K562 (cell line): ENCODE data around the gene KATNAL2. TPM values are rescaled to one million over a fixed set of nuclear protein-coding genes. Genes with fewer than 3 reads are reported as not detected.

Experiments
- BCLAF1 ChIP-seq, 2 experiments: fragments of 450-650 bp in 1 of 2; IDR thresholded peaks; 2 replicates each; pipeline ENCODE4 v1.6.1; 2011 to 2017; ENCODE audit warnings: low read depth in 2 of 2, antibody characterized with exemption in 1 of 2, borderline replicate concordance in 1 of 2, low read length in 1 of 2, mild to moderate bottlenecking in 1 of 2, mixed read lengths in 1 of 2; ENCODE audit not compliant: control insufficient read depth in 1 of 2
- EZH2 ChIP-seq: IDR thresholded peaks from 2 replicates; pipeline ENCODE4 v1.6.1; 2012; ENCODE audit warnings: low read depth, mild to moderate bottlenecking, inconsistent platforms, low read length, borderline replicate concordance
- FOXA3 ChIP-seq, 2 experiments: fragments of 450-650 bp in 1 of 2; sonication (generic) in 1 of 2; formaldehyde crosslinking; IDR thresholded peaks in 1 of 2; conservative IDR thresholded peaks in 1 of 2; 2 replicates each; pipeline versions ENCODE4 v1.4.0 to v1.8.0; 2020 to 2022; ENCODE audit warnings: mild to moderate bottlenecking in 2 of 2, missing genetic modification reagents in 1 of 2
- KDM4B ChIP-seq, 2 experiments: fragments of 450-650 bp in 1 of 2; sonication (generic) in 1 of 2; IDR thresholded peaks; 2 replicates each; pipeline ENCODE4 v1.6.1; 2016 to 2017; ENCODE audit warnings: borderline replicate concordance in 2 of 2, antibody characterized with exemption in 1 of 2, low read depth in 1 of 2, mild to moderate bottlenecking in 1 of 2
- KHSRP ChIP-seq: fragments of 450-650 bp; IDR thresholded peaks from 2 replicates; pipeline ENCODE4 v1.6.1; 2017
- RBM39 ChIP-seq: fragments of 200-400 bp; formaldehyde crosslinking; optimal IDR thresholded peaks from 2 replicates; pipeline ENCODE3; 2018; ENCODE audit warnings: low read depth, low read length
- RCOR1 ChIP-seq, 2 experiments: IDR thresholded peaks; 2 replicates each; pipeline ENCODE4 v1.6.1; 2012; ENCODE audit warnings: low read depth in 2 of 2, low read length in 2 of 2, borderline replicate concordance in 1 of 2, improper control_type of control experiment in 1 of 2
- TBL1XR1 ChIP-seq, 2 experiments: IDR thresholded peaks; 2 replicates each; pipeline ENCODE4 v1.6.1; 2012; ENCODE audit warnings: improper control_type of control experiment in 2 of 2, low read length in 2 of 2, mild to moderate bottlenecking in 1 of 2
- U2AF1 ChIP-seq: fragments of 200-400 bp; formaldehyde crosslinking; optimal IDR thresholded peaks from 2 replicates; pipeline ENCODE3; 2017; ENCODE audit warnings: mild to moderate bottlenecking, low read depth, low read length, moderate library complexity
- ZBTB12 ChIP-seq: fragments of 250-450 bp; sonication (Bioruptor Pico); IDR thresholded peaks from 2 replicates; pipeline ENCODE4 v1.4.0; 2020
- polyA plus RNA-seq, 8 experiments: library from polyadenylated mRNA; depleted of rRNA in 4 of 8; stranded (reverse) in 5 of 8; unstranded in 3 of 8; fragments of >200 nt; fragmentation: Nextera tagmentation in 2 of 8; fragmentation: Illumina TruSeq in 1 of 8; extraction: Ambion mirVana in 2 of 8; extraction: Trizol in 1 of 8; gene quantifications; 2 replicates each; pipeline versions ENCODE4 v1.2.1 to v1.2.3, GENCODE V29; 2011 to 2014; ENCODE audit warnings: inconsistent platforms in 1 of 8, missing spikeins in 1 of 8
- total RNA-seq, 7 experiments: library from RNA; depleted of rRNA in 6 of 7; stranded (reverse); fragments of >200 nt in 6 of 7; fragmentation: Illumina TruSeq in 2 of 7; extraction: Trizol in 2 of 7; gene quantifications; 2 replicates each; pipeline versions ENCODE4 v1.2.1 to v1.2.3, GENCODE V29; 2011 to 2021; ENCODE audit warnings: low replicate concordance in 1 of 7
- TF ChIP-seq, protein P1 (sequence below), 2 experiments: IDR thresholded peaks; 2 replicates each; pipeline ENCODE4 v1.6.1; 2011; ENCODE audit warnings: borderline replicate concordance in 1 of 2, control low read depth in 1 of 2, low read depth in 1 of 2, low read length in 1 of 2, mild to moderate bottlenecking in 1 of 2, mixed read lengths in 1 of 2, moderate library complexity in 1 of 2; ENCODE audit not compliant: insufficient read depth in 1 of 2, insufficient read length in 1 of 2, poor library complexity in 1 of 2, severe bottlenecking in 1 of 2; ENCODE audit errors: extremely low read depth in 1 of 2
- TF ChIP-seq, protein P2 (sequence below): fragments of 200-800 bp; sonication (Bioruptor generic); IDR thresholded peaks from 2 replicates; pipeline ENCODE4 v1.6.1; 2017; ENCODE audit warnings: missing genetic modification characterization, missing compliant biosample characterization
- TF ChIP-seq, protein P3 (sequence below): sonication (generic); formaldehyde crosslinking; IDR thresholded peaks from 2 replicates; pipeline ENCODE4 v1.8.0; 2022; ENCODE audit warnings: mild to moderate bottlenecking, missing genetic modification reagents
- TF ChIP-seq, protein P4 (sequence below): fragments of 450-650 bp; IDR thresholded peaks from 2 replicates; pipeline ENCODE4 v1.6.1; 2017; ENCODE audit warnings: antibody characterized with exemption

KATNAL2 gene
- total and polyA plus RNA-seq, 9 of the 15 experiments (the other 6 are each of a cell fraction or from before 2014, with no cell fraction given), result 0.08 to 1.2 (median 0.48) TPM

DNA sequence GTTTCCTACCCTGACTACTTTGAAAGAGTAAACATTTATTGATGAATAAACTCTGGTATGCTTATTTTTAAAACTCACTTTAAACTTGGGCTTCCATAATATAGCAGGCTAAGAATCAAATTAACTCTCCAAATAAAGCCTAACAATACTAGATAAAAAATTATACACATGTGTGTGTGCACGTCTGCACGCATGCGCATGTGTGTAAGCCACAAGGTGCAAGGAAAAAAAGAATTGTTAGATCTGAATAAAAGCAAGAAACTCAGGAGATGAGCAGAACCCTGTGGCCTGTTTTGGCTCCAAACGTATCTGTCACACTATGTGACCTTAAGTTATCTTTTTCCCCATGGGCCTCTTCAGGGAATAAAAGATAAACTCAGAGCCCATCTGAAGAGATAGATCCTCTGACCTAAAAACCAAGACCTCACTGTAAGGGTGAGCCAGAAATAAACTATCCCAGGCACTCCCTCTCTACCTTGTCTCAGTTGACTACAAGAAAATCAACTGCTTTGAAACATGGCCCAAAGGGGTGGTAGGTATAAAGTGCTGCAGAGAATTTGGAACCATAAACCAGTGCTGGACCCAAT is 226.6 kb downstream of the KATNAL2 start (continued):
- no peak for TF ChIP-seq BCLAF1 (IDR thresholded peaks at IDR 0.05; ENCODE audit: borderline replicate concordance in 1 of 2, control insufficient read depth in 1 of 2, low read depth in 2 of 2, low read length in 1 of 2)
- TF ChIP-seq, protein P1, sequence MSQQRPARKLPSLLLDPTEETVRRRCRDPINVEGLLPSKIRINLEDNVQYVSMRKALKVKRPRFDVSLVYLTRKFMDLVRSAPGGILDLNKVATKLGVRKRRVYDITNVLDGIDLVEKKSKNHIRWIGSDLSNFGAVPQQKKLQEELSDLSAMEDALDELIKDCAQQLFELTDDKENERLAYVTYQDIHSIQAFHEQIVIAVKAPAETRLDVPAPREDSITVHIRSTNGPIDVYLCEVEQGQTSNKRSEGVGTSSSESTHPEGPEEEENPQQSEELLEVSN (IDR thresholded peaks at IDR 0.05; ENCODE audit: borderline replicate concordance in 1 of 2, extremely low read depth in 1 of 2, insufficient read depth in 1 of 2, insufficient read length in 1 of 2, low read depth in 1 of 2, low read length in 1 of 2, poor library complexity in 1 of 2, severe bottlenecking in 1 of 2), result no peak
- TF ChIP-seq TBL1XR1 (IDR thresholded peaks at IDR 0.05; ENCODE audit: low read length in 2 of 2), result peak in 1 of 2 experiments; percentile 8; a peak in 1 of 4 replicates
- TF ChIP-seq KHSRP, result no peak
- TF ChIP-seq, protein P2, sequence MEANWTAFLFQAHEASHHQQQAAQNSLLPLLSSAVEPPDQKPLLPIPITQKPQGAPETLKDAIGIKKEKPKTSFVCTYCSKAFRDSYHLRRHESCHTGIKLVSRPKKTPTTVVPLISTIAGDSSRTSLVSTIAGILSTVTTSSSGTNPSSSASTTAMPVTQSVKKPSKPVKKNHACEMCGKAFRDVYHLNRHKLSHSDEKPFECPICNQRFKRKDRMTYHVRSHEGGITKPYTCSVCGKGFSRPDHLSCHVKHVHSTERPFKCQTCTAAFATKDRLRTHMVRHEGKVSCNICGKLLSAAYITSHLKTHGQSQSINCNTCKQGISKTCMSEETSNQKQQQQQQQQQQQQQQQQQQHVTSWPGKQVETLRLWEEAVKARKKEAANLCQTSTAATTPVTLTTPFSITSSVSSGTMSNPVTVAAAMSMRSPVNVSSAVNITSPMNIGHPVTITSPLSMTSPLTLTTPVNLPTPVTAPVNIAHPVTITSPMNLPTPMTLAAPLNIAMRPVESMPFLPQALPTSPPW (CRISPR knock-in tag), result no peak
- TF ChIP-seq ZBTB12 (CRISPR knock-in tag), result no peak
- TF ChIP-seq EZH2, result no peak
- no peak for TF ChIP-seq FOXA3 (CRISPR knock-in tag; conservative IDR thresholded peaks at IDR 0.05 in 1 of 2, IDR thresholded peaks at IDR 0.05 in 1 of 2)
- TF ChIP-seq RBM39, result no peak
- TF ChIP-seq KDM4B (IDR thresholded peaks at IDR 0.05; ENCODE audit: borderline replicate concordance in 2 of 2, low read depth in 1 of 2), result no peak
- no peak for TF ChIP-seq U2AF1
- 0 out of 4 replicates have a peak, but pooled peaks of 1 of the 2 experiments have one; percentile 17 for TF ChIP-seq RCOR1 (IDR thresholded peaks at IDR 0.05; ENCODE audit: borderline replicate concordance in 1 of 2, low read depth in 2 of 2, low read length in 2 of 2)
- TF ChIP-seq, protein P3, sequence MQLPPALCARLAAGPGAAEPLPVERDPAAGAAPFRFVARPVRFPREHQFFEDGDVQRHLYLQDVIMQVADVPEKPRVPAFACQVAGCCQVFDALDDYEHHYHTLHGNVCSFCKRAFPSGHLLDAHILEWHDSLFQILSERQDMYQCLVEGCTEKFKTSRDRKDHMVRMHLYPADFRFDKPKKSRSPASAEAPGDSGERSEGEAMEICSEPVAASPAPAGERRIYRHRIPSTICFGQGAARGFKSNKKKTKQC (CRISPR knock-in tag), result no peak
- TF ChIP-seq, protein P4, sequence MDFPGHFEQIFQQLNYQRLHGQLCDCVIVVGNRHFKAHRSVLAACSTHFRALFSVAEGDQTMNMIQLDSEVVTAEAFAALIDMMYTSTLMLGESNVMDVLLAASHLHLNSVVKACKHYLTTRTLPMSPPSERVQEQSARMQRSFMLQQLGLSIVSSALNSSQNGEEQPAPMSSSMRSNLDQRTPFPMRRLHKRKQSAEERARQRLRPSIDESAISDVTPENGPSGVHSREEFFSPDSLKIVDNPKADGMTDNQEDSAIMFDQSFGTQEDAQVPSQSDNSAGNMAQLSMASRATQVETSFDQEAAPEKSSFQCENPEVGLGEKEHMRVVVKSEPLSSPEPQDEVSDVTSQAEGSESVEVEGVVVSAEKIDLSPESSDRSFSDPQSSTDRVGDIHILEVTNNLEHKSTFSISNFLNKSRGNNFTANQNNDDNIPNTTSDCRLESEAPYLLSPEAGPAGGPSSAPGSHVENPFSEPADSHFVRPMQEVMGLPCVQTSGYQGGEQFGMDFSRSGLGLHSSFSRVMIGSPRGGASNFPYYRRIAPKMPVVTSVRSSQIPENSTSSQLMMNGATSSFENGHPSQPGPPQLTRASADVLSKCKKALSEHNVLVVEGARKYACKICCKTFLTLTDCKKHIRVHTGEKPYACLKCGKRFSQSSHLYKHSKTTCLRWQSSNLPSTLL, result no peak
